GM19438 (cell line): ENCODE data around the gene SLC1A5.

ENCODE experiments used
- ATAC-seq: cut with Tn5 transposase; IDR thresholded peaks from one replicate; pipeline ENCODE4 v1.9.1; 2021; ENCODE audit warnings: low read depth; ENCODE audit not compliant: unreplicated experiment

Gene SLC1A5

DNA sequence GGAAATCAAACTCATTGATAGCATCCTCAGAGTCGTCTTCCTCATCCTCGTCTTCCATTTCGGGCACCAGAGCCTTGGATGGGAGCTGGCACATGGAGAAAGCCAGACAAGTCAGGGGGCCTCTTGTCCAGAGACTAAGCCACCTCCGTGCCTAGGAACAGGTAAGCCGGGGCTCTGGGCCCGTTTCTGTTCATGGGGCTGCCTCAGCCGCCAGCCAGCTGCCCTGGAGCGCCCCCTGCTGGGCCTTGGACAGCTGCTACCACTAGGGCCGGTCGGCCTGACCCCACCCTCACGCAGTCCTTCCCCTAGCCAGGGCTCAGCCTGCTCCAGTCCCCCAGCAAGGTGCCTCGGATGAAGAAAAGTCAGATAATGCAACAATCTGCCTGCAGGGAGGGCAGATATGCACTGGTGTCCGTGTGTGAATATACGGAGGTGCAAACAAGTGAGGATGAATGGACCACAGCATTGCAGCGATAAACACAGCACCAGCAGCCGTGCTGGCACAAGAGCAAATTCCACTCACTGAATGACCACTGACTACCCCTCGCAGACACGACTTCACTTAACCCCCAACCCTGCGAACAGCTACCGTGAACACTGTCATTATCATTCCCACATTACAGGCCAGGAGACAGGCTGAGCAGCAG, 59.6 kb downstream of the SLC1A5 start:
- ATAC-seq: no peak

DNA sequence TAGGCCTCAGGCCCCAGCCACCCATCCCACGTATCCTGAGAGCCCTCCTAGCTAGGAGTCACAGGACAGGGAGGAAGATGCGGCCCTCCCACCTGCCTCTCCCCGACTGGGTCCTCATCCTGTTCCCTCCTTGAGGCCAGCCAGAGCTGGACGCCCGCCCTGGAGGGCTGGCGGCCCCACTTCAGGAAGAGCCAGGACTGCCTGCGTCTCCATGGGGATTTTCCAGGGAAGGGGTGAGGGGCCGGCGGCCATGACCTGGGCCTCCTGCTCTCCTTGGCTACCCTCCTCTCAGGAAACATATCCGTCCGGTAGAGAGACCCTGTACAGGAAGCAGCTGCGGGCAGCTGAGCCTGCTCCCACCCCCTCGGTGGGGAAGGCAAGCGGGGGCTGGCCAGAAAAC, 60.2 kb downstream of the SLC1A5 start:
- ATAC-seq: no peak

DNA sequence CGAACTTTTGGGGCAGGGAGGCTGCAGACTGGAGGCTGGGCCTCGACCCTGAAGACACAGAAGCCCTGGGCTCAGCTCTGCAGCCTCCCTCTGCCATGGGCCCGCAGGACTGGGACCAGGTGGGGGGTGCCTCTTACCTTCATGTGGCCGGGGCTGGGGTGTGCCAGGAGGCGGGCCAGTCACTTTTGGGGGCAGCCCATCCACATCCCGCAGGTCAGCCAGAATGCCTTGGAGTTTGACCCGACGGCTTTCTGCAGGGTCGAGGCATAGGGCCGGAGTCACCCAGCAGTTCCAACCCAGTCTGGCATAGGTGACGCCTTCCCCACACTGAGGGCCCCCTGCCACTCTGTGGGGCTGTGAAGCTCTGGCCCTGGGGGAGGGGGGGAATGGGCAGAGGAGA, 60.6 kb downstream of the SLC1A5 start:
- ATAC-seq: no peak

DNA sequence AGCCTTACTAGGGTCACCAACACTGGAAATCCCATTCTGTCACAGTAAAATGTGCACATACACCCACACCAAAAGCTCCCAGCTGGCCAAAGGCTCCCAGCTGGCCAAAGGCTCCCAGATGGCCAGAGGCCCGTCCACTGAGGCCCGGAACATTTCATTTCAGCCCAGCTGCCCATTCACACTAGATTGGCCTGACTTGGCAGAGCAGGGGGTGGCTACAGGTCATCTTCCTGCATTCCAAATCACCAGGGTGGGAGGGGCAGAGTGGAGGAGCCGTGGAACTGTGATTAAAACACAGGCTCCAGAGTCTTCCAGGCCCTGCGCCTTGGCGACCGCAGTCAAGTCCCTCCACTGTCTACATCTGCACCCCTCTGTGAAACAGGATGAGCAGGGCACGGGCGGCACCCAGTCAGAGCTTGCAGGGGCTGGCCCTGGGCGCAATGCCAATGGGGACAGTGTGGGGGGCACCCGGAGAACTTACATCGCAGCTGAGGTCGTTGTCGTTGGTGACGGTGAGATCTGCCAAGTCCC, 61.4 kb downstream of the SLC1A5 start:
- no peak for ATAC-seq

DNA sequence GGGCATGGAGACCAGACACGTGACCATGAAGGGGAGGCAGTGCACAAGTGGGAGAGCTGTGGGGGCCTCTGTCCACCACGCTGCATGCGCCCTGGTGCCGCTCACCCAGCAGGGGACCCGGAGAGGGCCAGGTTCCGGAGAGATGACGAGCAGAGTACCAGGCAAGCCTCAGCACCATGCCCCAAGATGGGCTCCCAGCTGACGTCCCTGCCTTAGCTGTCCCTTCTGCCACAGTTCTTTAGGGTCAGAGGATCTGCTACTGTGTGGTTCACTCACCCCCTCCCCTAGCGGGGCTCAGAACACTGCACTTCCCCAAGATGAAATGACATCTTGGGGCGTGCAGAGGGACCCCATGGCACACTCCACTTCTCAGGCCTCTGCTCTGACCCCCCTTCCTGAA, 61.8 kb downstream of the SLC1A5 start:
- no peak for ATAC-seq

DNA sequence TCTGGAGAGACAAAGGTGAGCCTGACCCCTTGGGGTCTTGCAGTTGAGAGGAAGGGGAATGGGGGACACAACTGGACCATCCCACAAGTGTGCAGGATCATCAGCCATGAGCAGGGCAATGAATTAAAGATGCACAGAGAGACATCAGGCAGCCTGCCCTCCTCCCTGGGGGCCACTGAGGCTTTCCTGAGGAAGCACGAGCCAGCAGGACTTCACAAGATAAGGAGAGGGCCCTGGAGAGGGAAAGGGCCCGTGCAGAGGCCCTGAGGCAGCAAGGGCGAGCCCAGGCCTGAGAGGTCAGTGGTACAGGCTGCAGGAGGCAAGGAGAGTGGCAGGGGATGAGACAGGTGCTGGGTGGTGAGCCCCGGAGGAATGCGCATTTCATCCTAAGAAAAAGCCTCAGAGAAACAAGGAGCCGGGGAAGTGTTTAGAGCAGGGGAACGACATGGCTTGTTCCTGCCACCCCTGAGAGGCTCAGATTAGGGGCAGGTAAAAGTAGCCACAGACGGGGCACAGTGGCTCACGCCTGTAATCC, 62.5 kb downstream of the SLC1A5 start:
- no peak for ATAC-seq

DNA sequence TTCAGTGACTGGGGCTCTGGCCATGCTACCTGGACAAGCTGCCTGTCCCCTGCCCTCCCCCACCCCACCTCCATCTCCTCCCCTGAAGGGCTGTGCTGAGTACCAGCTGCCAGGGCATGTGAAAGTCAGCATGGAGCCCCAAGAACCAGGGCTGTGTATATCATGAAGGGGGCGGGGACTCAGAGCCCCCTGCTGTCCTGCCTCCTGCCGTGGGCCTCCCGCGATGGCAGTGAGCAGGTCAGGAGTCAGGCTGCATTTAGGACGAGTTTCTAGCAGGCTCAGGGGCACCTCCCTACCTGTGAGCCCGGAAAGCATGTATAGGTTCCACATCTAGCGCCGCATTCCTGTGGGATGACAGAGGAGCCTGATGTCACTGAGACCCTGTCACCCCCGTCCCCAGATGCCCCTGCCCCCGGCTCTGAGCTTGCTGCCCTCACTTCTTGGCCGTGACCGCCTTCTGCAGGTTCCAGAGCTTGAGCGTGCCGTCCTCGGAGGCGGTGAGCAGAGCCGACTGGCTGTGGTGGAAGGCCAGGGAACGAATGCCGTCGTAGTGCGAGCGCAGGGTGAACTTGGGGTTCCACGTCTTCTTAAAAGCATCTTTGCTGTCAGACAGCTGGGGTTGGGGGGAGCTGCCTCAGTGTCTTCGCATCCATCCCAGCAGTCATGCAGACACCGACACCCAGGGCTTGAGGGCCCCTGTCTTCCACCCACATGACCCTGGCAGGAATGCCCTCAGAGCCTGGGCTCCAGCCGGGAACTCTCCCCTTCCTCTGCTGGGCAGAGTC, 63.2 kb downstream of the SLC1A5 start:
- no peak for ATAC-seq
